GM10266 (cell line): ENCODE measurements around the gene PITPNM1.

Experiments used
- DNase-seq: peaks from one replicate; pipeline ENCODE4 v3.0.0; 2012; ENCODE audit errors: extremely low spot score
- TF ChIP-seq, protein P1 (sequence below): IDR thresholded peaks from 2 replicates; pipeline ENCODE4 v1.5.1; 2012; ENCODE audit warnings: mild to moderate bottlenecking, low read depth; ENCODE audit not compliant: control insufficient read depth, insufficient read depth; ENCODE audit errors: missing control alignments

Gene PITPNM1

DNA sequence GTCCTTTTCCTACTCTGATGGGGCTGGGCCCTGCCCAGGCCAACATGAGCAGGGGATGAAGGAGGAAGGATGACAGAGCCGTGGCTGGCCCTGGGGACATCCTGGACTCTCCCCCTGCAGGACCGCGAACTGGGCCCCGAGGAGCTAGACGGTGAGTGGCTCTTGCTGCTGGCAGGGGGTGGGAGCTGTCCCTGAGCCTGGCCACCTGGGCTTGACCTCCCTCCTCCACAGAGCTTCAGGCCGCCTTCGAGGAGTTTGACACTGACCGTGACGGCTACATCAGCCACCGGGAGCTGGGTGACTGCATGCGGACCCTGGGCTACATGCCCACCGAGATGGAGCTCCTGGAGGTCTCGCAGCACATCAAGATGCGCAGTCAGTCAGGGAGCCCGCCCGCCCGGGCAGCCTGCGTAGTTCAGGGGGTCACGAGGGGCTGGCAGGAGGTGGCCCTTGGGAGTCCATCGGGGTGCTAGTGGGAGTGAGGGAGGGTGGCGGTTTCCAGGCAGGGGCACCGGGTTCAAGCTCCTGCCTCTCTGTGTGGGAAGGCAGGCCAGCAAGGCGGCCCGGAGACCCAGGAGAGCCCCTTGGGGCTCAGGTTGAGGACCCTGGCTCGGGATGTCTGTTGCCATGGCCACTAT, 49.0 kb downstream of the PITPNM1 start:
- no peak for DNase-seq
- TF ChIP-seq, protein P1, sequence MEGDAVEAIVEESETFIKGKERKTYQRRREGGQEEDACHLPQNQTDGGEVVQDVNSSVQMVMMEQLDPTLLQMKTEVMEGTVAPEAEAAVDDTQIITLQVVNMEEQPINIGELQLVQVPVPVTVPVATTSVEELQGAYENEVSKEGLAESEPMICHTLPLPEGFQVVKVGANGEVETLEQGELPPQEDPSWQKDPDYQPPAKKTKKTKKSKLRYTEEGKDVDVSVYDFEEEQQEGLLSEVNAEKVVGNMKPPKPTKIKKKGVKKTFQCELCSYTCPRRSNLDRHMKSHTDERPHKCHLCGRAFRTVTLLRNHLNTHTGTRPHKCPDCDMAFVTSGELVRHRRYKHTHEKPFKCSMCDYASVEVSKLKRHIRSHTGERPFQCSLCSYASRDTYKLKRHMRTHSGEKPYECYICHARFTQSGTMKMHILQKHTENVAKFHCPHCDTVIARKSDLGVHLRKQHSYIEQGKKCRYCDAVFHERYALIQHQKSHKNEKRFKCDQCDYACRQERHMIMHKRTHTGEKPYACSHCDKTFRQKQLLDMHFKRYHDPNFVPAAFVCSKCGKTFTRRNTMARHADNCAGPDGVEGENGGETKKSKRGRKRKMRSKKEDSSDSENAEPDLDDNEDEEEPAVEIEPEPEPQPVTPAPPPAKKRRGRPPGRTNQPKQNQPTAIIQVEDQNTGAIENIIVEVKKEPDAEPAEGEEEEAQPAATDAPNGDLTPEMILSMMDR = no peak

GRCh38 chr11:67455054-67455453, 50.1 kb downstream of the PITPNM1 start, which contains the start of gene CABP4:
Gene CABP4 (plus strand): TSS chr11:67455354. CDS start chr11:67455424, 70 bp downstream.
- TF ChIP-seq, protein P1 = no peak
- no peak for DNase-seq

GRCh38 chr11:67453816-67454732, 51.1 kb downstream of the PITPNM1 start:
- TF ChIP-seq, protein P1 = no peak
- DNase-seq = no peak

DNA sequence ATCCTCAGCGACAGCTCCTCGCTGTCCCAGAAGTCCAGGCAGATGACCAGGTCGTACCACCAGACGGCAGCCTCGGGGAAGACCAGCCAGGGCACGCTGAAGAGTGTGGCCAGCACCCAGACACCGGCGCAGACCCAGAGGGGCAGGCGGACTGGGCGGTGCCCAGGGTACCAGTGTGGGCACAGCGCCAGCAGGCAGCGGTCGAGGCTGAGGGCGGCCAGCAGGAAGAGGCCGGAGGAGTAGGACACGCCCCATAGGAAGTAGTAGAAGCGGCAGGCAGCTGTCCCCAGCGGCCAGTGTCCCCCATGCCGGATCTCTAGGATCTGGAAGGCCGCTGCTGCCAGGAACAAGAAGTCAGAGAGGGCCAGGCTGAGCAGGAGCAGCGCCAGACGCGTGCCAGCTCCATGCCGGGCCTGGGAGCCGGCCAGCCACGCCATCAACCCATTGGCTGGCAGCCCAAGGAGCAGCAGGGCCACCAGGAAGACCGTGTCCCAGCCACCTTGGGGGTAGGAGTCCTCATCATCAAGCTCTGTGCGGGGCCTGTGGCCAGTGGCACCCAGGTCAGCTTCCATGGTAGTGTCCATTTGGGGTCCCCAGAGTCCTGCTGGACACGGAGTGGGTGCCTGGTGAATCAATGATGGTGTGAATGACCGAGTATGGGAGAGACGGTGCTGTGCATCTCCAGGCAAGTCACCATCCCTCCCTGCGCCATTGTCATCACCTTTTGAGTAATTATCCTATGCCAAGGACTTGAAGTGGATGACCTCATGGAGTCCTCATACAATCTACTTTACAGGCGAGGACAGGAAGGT, 52.8 kb downstream of the PITPNM1 start, which contains the start of gene GPR152:
TSS of gene GPR152 (minus strand) at position 589 of the 812 bp plus-strand sequence. CDS start at position 584, 5 bp downstream.
- no peak for DNase-seq
- TF ChIP-seq, protein P1 = no peak

DNA sequence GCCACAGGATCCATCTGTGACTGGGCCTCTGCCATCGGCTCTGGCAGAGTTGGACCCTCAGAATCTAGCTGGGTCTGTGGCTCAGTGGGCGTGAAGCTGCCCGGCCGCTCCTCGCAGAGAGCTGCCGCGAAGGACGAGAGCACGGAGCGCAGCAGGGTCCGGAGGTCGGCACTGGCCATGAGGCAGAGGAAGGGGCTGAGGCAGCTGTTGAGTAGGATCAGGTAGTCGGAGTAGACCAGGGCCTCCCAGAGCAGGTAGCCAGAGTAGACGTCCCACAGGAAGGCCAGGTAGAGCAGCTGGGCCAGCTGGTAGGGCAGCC, 53.5 kb downstream of the PITPNM1 start:
- DNase-seq = no peak
- TF ChIP-seq, protein P1 = no peak

DNA sequence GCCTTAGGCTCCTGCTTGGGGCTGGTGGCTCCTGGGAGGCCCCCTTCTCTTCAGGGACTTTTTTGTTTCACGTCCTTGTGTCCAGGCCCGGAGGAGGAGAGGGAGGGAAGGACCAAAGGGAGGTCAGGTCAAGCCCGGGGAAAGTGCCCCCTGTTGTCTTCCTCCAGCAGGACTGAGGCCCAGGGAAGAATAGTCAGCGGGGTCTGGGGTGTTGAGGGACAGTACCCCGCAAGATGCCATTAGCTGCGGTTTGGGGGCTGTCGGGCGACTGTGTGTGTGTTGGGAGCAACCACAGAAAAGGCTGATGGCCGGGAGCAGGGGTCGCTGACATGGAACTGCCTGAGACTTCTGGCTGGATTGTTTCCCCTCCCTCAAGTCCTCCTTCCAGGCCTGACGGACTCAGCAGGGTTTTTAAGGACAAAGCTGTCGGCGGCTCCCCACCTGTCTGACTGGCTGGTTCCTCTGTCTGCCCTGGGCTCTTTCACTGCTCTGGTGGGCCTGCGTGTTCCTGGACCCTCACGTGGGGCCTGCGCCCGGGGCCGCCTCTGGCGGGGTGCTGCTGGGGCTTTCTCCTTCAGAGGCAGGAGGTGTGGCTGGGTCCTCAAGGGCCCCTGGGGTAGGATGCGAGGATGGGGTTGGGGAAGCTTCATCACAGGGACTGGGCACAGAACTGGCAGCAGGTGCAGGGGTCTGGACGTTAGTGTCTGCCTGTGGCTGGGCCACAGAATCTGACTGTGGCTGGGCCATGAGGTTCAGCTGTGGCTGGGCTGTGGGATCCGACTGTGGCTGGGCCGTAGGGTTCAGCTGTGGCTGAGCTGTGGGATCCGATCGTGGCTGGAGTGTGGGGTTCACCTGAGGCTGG, 54.1 kb downstream of the PITPNM1 start:
- DNase-seq = no peak
- TF ChIP-seq, protein P1 = no peak
